ENCODE measurements around the gene TOR3A.

GRCh38 chr1:179104611-179105250 lies 22.9 kb downstream of the TOR3A start:
- TF ChIP-seq GATA3 (IDR thresholded peaks at IDR 0.05; ENCODE audit: low read depth, low read length) (no peak), GATA2 (IDR thresholded peaks at IDR 0.05; ENCODE audit: low read depth, low read length) (no peak)
